NOMO-1 treated with DMSO at 0.1 percent for 48 hours (cell line): ENCODE data around the gene LPIN1.
A peak's percentile ranks its signal among the peaks of the same experiment; 100 is the strongest.

ENCODE experiments used
- DNase-seq: peaks from one replicate; lab custom pipeline; 2025; ENCODE audit not compliant: unreplicated experiment; lab: John Stamatoyannopoulos, UW

The LPIN1 gene

GRCh38 chr2:11743366-11743765, 3.1 kb upstream of the LPIN1 start:
- no peak for DNase-seq

DNA sequence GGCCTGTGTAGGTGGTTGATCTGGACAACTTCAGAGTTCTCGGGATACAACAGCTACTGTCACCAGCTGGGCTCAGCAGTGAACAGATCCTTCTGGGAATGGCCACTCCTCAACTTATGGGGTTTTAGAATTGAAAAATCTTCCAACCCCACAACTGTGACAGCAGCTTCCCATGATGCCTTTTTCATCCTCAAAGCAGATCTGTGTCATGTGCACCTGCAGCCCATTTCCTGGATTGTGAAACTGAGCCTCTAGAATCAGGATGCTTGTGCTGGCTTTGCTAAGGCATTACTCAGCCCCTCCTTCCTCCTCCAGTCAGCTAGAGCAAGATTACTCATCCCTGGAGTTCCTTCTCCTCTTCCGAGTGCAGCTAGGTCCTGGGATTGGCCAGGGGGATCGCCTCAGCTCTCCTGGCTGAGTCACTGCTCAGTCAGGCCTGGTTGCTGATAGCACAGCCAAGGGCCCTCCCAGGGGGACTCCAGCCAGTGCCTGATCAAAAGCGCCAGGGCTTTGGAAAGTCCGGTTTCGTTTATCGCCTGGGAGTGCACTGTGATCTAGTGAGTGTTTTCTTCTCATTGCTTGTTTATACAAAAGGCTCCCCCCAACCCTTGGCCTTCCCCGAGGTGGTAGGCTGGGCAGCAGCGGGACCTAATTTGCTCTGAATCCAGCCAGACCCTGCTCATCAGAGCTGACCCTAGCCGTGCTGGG, 2.4 kb upstream of the LPIN1 start:
- DNase-seq: peak; percentile 98

DNA sequence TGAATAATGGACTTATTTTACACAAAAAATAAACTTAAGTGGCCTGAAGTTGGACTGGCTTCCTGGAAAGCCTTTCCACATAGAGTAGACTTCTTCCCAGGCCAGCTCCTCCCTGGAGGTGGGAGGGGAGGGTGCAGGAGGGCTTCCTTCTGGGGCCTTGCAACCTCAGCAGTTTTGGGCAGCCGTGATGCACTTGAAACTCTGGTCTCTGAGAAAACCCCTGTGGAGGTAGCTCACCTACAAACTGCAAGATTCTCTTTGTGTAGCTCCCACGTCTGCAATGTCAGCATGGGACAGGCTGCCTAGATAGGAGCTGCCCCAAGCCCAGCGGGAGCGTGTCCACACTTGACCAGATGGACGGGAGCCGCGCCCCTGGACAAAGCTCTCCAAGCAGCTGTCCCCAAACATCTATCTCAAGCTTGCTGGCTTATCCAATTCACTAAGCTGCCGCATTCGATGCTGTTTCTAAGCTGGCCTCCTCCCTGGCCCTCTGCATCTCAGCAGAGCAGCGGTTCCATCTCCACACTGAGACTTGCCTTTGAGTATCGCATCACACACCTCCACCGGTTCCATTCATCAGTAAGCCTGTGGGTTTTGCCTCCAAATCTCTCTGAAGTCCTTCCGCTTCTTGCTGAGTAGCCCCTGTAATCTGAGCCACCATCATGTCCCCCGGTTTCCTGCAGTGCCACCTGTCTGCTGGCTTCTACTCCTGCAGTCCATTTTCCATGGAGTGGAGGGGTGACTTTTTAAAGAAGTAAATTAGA, 1.6 kb upstream of the LPIN1 start:
- peak; percentile 15 for DNase-seq

- DNase-seq: no peak
Observed at GRCh38 chr2:11745613-11746375, 638 bp upstream of the LPIN1 start.

GRCh38 chr2:11746807-11747459, 501 bp downstream of the LPIN1 start:
- no peak for DNase-seq

GRCh38 chr2:11748018-11748860, 1.8 kb downstream of the LPIN1 start:
- DNase-seq: no peak

DNA sequence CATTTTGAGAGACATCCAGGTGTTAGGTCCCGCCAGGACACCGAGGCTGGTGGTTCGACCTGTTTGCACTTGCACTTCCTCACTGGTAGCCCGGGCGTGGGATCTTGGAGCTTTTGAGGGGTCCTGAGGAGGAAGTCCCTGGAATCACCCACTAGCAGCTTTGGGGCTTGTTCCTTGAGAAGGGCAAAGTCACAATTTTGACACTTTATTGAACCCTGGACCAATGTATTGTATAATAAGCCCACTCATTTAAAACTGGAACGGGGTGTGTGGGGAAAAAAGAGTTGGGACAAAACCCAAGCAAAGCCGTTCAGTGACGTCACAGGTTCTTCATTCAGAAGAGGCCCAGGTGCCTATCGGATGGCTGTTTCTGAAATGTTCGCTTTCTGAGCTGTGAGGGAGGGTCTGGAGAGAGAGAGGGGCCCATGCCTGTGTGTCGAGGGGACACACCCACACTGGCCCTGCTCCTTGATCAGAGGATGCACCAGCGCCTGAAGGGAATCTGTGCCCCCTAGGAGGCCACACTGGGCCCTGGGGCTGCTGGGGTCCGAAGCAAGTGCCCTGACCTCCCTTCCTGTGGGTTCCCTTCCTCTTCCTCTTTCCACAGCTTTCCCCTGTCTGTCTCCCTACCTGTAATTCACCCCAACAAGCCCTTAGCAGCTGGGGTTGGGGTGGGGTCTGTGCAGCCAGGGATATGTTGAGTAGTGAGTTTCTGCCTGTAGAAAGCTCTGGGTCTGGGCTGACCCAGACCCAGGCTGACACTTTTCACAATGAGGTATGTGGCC, 2.6 kb downstream of the LPIN1 start:
- no peak for DNase-seq

GRCh38 chr2:11749646-11750349, 3.4 kb downstream of the LPIN1 start:
- no peak for DNase-seq

- DNase-seq: peak; percentile 10
Observed at GRCh38 chr2:11750422-11750821, 4.0 kb downstream of the LPIN1 start.

DNA sequence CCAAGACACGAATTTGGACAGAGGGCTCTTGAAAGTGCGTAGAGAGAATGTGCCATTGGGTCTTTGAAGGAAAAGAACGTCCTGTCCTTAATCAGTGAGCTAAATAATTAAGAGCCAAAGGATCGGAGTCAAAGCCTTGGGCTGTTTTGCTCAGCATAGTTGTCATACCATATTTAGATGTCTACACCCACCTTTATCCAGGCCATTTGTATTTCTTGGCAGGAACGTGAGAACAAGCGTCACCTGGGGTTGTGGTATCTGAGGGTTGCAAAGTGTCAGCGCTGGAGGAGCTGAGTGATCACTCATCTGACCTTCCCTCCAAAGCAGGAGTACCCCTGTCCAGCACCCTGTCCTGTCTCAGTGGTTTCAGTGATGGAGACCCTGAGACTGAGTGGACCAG, 4.5 kb downstream of the LPIN1 start:
- no peak for DNase-seq

DNA sequence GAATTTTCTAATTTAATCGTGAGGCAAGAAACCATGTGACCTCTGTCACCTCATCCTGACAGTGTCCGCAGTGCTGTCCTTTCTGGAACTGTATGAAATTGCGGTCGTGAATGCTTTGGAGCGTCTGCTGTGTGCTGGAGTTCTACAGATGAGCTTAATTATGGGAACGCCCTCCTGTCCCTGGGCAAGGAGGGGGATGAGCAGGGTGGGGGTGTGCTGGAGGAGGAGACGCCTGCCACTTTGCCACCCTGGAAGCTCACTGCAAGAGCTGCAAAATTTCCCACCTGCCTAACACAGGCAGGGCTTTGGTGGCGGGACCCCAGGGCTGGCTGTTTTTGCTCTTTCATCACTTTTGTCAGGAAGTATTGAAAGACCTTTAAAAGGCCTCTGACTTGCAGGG, 6.5 kb downstream of the LPIN1 start:
- DNase-seq: peak; percentile 21

DNA sequence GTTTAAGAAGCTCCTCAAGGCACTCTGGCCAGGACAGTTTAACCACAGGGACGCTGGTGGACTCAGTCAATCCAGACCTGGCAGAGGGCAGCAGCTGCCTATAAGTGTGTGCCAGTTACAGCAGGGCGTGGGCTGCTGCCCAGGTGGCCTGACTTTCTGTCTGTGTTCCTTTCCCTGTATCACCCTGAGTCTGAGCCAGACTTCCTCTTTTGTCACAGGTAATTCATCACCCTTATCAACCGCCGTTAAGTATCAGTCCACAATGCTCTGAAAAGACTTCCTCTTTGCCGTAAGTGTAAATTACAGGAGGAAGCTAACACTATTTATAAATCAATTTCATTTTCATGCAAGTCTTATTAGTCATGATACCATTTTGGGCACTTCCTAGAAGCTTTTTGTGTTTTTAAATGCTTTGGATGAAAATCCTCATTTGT, 7.0 kb downstream of the LPIN1 start:
- peak; percentile 98 for DNase-seq

DNA sequence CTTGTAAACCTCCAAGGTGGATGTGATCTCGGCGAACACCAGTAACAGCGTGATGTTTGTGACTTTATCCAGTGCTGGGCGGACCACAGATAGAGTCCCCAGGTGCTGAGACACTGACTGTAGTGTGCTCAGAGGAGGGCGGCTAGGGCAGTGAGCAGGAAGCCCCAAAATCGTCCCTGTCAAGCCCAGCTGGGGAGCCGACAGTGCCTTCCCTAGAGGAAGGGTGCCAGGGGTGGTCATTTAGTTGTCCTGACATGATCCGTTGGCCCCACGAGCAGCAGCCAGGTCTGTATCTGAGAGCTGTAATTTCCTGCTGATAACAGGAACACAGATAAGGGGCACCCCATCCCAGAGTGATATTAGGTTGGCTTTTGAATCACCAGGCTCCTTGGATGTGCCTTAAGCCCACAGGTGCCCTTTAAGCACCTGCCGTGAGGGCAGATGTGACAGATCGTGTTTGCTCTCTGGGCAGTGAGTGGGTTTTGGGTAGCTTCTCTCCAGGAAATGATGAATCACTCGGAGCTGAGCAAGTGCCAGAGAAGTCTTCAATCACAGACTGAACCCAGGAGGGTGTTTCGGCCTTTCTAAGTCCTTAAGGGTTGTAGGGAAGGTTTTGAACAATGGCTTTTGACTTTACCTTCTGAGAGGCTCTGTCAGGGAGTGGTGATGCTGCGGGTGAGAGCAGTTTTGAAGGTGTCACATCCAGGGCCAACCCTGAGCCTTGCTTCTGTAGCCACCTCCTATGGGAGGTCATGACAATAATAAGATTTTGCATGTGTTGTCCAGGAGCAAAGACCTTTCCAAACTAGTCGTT, 7.7 kb downstream of the LPIN1 start:
- DNase-seq: peak; percentile 68

DNA sequence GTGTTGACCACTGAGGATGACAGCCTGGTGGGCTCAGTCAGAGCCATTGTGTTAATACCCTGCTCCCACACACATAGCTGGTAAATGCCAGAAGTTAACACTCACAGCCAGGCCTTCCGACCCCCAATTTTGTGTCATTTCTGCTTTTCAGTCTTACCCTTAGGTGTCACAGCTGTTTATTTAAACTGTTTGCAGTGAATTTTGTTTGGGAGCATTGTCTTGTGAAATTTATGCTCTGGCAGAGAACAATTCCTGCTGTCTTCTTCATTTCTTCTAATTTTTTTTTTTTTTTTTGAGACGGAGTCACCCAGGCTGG, 8.2 kb downstream of the LPIN1 start:
- DNase-seq: peak; percentile 35

GRCh38 chr2:11757101-11757500, 10.7 kb downstream of the LPIN1 start:
- DNase-seq: no peak

- DNase-seq: no peak
Observed at GRCh38 chr2:11758187-11758586, 11.8 kb downstream of the LPIN1 start.

DNA sequence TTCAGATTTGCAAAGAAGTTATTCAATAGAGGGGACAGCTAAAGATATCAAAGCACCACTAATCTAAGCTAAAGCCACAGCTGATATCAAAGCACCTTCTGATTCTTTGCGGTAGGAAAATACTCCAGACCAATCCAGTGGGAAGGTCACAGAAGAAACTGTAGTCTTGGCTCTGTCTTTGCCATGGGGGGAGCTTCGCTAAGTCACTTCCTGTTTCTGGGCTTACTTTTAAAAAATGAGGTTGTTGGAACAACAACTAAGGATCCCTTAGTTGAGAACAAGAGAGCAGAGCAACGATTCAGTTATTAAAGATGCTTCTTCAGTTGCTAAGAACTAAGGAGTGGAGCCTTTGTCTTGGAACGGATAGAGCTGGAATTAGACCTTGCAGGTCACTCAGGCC, 12.2 kb downstream of the LPIN1 start:
- peak; percentile 16 for DNase-seq
